Endothelial cell (in vitro differentiated cells): Measurements from ENCODE around the gene FRMD1. TPM values are rescaled to one million over a fixed set of nuclear protein-coding genes. Genes with fewer than 3 reads are reported as not detected.

Experiments
- DNase-seq: peaks from one replicate; pipeline ENCODE4 v3.0.0; 2021; ENCODE audit warnings: low spot score
- H3K27ac Mint-ChIP-seq: one replicate; pipeline ENCODE4 v1.8.0; 2021; ENCODE audit warnings: mixed read lengths, inconsistent platforms; ENCODE audit not compliant: unreplicated experiment
- H3K27me3 Mint-ChIP-seq: one replicate; pipeline ENCODE4 v1.8.0; 2021; ENCODE audit warnings: mild to moderate bottlenecking, moderate library complexity, mixed read lengths, inconsistent platforms; ENCODE audit not compliant: unreplicated experiment
- H3K36me3 Mint-ChIP-seq: one replicate; pipeline ENCODE4 v1.8.0; 2021; ENCODE audit warnings: mild to moderate bottlenecking, low read depth, mixed read lengths, inconsistent platforms; ENCODE audit not compliant: unreplicated experiment
- H3K4me1 Mint-ChIP-seq: one replicate; pipeline ENCODE4 v1.8.0; 2021; ENCODE audit warnings: mild to moderate bottlenecking, mixed read lengths, inconsistent platforms; ENCODE audit not compliant: unreplicated experiment
- H3K4me3 Mint-ChIP-seq: one replicate; pipeline ENCODE4 v1.8.0; 2021; ENCODE audit warnings: mild to moderate bottlenecking, mixed read lengths, inconsistent platforms; ENCODE audit not compliant: unreplicated experiment
- H3K9me3 Mint-ChIP-seq: one replicate; pipeline ENCODE4 v1.8.0; 2021; ENCODE audit warnings: mixed read lengths, inconsistent platforms; ENCODE audit not compliant: unreplicated experiment
- total RNA-seq: library from RNA; stranded (reverse); fragmentation: NEBNext Ultra II Directional; extraction: Animal tissue kit (Norgen Biotek cat#: 25700); gene quantifications from one replicate; pipeline ENCODE4 v1.2.1, GENCODE V29; 2021; ENCODE audit not compliant: unreplicated experiment
- TF ChIP-seq, protein P1 (sequence below): fragments of 200-600 bp; sonication (generic); IDR thresholded peaks from one replicate; pipeline ENCODE4 v1.5.0; 2021; ENCODE audit warnings: antibody characterized with exemption; ENCODE audit not compliant: unreplicated experiment

The FRMD1 gene
- total RNA-seq, 1 donor from 2014 or later: 0.05 TPM

DNA sequence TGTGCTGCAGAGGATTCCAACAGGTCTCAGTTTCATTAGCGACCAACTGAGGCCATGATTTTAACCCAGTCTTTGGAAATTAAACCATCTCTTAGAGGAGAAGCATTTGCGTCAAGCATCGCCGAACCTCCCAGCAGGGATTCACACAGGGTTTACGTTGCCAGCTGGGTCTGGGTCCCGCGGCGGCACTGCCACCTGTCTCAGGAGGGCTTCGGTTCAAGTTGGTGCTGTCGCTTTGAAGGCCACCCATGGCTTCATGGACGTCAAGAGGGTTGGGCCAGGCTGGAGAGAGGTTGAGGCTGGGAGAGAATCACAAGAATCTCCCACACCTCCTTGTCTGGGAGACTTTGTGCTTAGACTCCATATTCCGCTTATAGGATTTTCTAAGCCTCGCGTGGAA lies 43.0 kb upstream of the FRMD1 start:
- no peaks in the 10 kb centered on the region for H3K9me3 Mint-ChIP-seq
- DNase-seq: no peak
- no peak overlapping the region for H3K27ac Mint-ChIP-seq
- TF ChIP-seq, protein P1, sequence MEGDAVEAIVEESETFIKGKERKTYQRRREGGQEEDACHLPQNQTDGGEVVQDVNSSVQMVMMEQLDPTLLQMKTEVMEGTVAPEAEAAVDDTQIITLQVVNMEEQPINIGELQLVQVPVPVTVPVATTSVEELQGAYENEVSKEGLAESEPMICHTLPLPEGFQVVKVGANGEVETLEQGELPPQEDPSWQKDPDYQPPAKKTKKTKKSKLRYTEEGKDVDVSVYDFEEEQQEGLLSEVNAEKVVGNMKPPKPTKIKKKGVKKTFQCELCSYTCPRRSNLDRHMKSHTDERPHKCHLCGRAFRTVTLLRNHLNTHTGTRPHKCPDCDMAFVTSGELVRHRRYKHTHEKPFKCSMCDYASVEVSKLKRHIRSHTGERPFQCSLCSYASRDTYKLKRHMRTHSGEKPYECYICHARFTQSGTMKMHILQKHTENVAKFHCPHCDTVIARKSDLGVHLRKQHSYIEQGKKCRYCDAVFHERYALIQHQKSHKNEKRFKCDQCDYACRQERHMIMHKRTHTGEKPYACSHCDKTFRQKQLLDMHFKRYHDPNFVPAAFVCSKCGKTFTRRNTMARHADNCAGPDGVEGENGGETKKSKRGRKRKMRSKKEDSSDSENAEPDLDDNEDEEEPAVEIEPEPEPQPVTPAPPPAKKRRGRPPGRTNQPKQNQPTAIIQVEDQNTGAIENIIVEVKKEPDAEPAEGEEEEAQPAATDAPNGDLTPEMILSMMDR: no peak
- no peak overlapping the region for H3K4me3 Mint-ChIP-seq
- H3K4me1 Mint-ChIP-seq: no peaks in the 10 kb centered on the region
- H3K27me3 Mint-ChIP-seq: no peaks in the 10 kb centered on the region
- no peaks in the 10 kb centered on the region for H3K36me3 Mint-ChIP-seq

GRCh38 chr6:168121303-168121665 lies 42.3 kb upstream of the FRMD1 start:
- Mint-ChIP-seq H3K36me3 (no peaks in the 10 kb centered on the region), H3K4me3 (no peak overlapping the region), H3K27ac (no peak overlapping the region), H3K27me3 (no peaks in the 10 kb centered on the region), H3K9me3 (no peaks in the 10 kb centered on the region), H3K4me1 (no peaks in the 10 kb centered on the region)
- DNase-seq: no peak
- TF ChIP-seq, protein P1: no peak

- H3K36me3 Mint-ChIP-seq: no peaks in the 10 kb centered on the region
- H3K9me3 Mint-ChIP-seq: no peaks in the 10 kb centered on the region
- no peak overlapping the region for H3K27ac Mint-ChIP-seq
- no peaks in the 10 kb centered on the region for H3K27me3 Mint-ChIP-seq
- H3K4me3 Mint-ChIP-seq: no peak overlapping the region
- TF ChIP-seq, protein P1: no peak
- no peaks in the 10 kb centered on the region for H3K4me1 Mint-ChIP-seq
- DNase-seq: no peak
These were observed 41.6 kb upstream of the FRMD1 start for GRCh38 chr6:168120390-168121302.

- Mint-ChIP-seq H3K36me3 (no peaks in the 10 kb centered on the region), H3K4me3 (no peak overlapping the region)
- no peak for DNase-seq
These were observed 40.5 kb upstream of the FRMD1 start for GRCh38 chr6:168119539-168119938.

DNA sequence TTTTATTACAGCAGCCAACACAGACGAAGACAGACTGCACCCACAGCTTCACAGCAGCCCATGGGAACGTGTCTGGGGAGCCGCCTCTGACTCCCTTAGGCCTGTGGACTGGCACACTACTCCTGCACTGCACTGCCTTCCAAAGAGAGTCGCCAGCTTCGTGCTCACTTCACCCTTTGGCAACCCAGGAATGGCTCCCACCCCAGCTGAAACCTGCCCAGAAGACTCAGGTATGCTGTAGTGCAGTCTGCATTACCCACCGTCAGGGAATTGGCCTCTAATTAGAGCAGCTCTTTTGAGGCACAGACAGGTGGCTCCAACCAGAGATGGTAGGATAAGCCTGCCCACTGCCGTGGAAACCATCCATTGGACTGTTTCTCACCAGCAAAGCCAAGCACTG lies 39.9 kb upstream of the FRMD1 start:
- no peaks in the 10 kb centered on the region for H3K36me3 Mint-ChIP-seq
- no peaks in the 10 kb centered on the region for H3K9me3 Mint-ChIP-seq
- no peaks in the 10 kb centered on the region for H3K27me3 Mint-ChIP-seq
- no peaks in the 10 kb centered on the region for H3K4me1 Mint-ChIP-seq
- no peak for DNase-seq
- H3K4me3 Mint-ChIP-seq: no peak overlapping the region
- no peak overlapping the region for H3K27ac Mint-ChIP-seq
- TF ChIP-seq, protein P1: no peak

More at GRCh38 chr6:168119539-168119938, 40.5 kb upstream of the FRMD1 start:
- TF ChIP-seq, protein P1: no peak
- Mint-ChIP-seq H3K27me3 (no peaks in the 10 kb centered on the region), H3K27ac (no peak overlapping the region), H3K9me3 (no peaks in the 10 kb centered on the region), H3K4me1 (no peaks in the 10 kb centered on the region)
